ENCODE data around the gene ACAP3. TPM values are rescaled to one million over a fixed set of nuclear protein-coding genes. Genes with fewer than 3 reads are reported as not detected.
A peak's percentile ranks its signal among the peaks of the same experiment; 100 is the strongest.

The ACAP3 gene
- total and polyA plus RNA-seq, 2 experiments from 2014 or later: 8.1 to 31.9 TPM

DNA sequence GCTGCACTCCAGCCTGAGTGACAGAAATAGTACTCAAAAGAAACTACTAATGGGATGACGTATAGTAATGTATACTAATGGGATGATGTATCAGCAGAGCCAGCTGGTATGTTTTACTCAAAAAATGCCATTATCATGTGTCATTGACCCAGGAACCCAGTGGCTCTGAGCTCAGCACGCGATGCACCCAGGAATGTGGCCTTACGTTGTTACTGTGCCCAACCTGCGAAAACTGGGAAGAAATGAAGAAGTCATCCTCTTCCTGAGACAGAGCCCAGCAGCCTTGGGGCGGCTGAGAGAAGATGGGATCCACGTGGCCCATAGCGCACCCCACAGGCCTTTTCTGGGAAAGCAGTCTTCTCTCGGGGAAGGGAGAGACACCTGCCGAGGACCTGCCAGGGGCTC lies 42.9 kb downstream of the ACAP3 start:
- Histone ChIP-seq H3K9me2 (ENCODE audit: insufficient read depth) (no peaks in the 10 kb centered on the region), H3K4me3 (no peak overlapping the region), H3F3A (replicated peaks; ENCODE audit: low read depth) (0 out of 2 replicates have a peak, but pooled peaks cover 12% of the 10 kb centered on the region), H2AFZ (no peak overlapping the region), H3K4me2 (no peak overlapping the region), H3K4me1 (ENCODE audit: insufficient read depth) (no peaks in the 10 kb centered on the region), H3K79me2 (replicated peaks; ENCODE audit: insufficient read depth) (peaks cover 44% of the 10 kb centered on the region), H4K20me1 (replicated peaks; ENCODE audit: insufficient read depth) (peaks cover 28% of the 10 kb centered on the region), H3K36me3 (ENCODE audit: insufficient read depth) (peaks cover 14% of the 10 kb centered on the region; the same call in 1 of the 2 replicates), H3K27me3 (ENCODE audit: insufficient read depth) (no peaks in the 10 kb centered on the region), H3K27ac (ENCODE audit: low read depth) (no peak overlapping the region)
- Mint-ChIP-seq H3K4me1 (no peaks in the 10 kb centered on the region; the same call in 1 of the 3 replicates), H3K27me3 (ENCODE audit: insufficient read depth, low read depth, poor library complexity) (peaks cover 14% of the 10 kb centered on the region), H3K9me3 (no peaks in the 10 kb centered on the region), H3K27ac (no peak overlapping the region; the same call in 1 of the 2 replicates), H3K36me3 (ENCODE audit: low read depth) (peaks cover 57% of the 10 kb centered on the region), H3K4me3 (no peak overlapping the region)
- TF ChIP-seq JUNB (IDR thresholded peaks at IDR 0.05; ENCODE audit: unreplicated experiment): no peak
- TF ChIP-seq, protein P1, sequence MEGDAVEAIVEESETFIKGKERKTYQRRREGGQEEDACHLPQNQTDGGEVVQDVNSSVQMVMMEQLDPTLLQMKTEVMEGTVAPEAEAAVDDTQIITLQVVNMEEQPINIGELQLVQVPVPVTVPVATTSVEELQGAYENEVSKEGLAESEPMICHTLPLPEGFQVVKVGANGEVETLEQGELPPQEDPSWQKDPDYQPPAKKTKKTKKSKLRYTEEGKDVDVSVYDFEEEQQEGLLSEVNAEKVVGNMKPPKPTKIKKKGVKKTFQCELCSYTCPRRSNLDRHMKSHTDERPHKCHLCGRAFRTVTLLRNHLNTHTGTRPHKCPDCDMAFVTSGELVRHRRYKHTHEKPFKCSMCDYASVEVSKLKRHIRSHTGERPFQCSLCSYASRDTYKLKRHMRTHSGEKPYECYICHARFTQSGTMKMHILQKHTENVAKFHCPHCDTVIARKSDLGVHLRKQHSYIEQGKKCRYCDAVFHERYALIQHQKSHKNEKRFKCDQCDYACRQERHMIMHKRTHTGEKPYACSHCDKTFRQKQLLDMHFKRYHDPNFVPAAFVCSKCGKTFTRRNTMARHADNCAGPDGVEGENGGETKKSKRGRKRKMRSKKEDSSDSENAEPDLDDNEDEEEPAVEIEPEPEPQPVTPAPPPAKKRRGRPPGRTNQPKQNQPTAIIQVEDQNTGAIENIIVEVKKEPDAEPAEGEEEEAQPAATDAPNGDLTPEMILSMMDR (conservative IDR thresholded peaks at IDR 0.05; ENCODE audit: low read depth in 2 of 2): peak; percentile 59 to 70
- peak; percentile 90 for ATAC-seq
- peak; percentile 84 for DNase-seq (ENCODE audit: low spot score)

DNA sequence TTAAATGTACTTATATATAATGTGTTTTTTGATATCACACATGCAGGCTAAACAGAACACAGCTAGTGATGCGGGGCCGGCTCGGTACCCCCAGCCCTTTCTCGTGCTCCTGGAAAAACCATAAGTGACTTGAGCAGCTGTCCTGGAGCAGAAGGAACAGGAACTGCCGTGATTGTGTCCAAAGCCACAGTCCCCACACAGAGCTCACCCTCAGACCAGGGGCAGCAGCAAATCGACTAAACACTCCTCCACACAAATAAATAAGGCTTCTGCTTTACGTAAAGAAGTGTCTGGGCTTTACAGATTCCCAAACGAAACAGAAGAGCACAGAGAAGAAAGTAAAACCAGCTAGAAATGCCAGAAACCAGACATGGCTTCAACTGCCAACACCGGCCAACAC lies 43.7 kb downstream of the ACAP3 start:
- no peak overlapping the region for H3K27ac ChIP-seq (ENCODE audit: low read depth)
- Mint-ChIP-seq H3K4me1 (peaks cover 2% of the 10 kb centered on the region; the same call in 2 of the 3 replicates), H3K9me3 (no peaks in the 10 kb centered on the region), H3K4me3 (no peak overlapping the region), H3K36me3 (ENCODE audit: low read depth) (peaks cover 65% of the 10 kb centered on the region), H3K27me3 (ENCODE audit: insufficient read depth, low read depth, poor library complexity) (peaks cover 14% of the 10 kb centered on the region), H3K27ac (no peak overlapping the region)
- no peak overlapping the region for H2AFZ ChIP-seq
- no peak overlapping the region for H3K4me2 ChIP-seq
- DNase-seq (ENCODE audit: low spot score): no peak
- H3K4me1 ChIP-seq (ENCODE audit: insufficient read depth): no peaks in the 10 kb centered on the region
- H3F3A ChIP-seq (replicated peaks; ENCODE audit: low read depth): 0 out of 2 replicates have a peak, but pooled peaks cover 12% of the 10 kb centered on the region
- no peaks in the 10 kb centered on the region for H3K9me2 ChIP-seq (ENCODE audit: insufficient read depth)
- H3K4me3 ChIP-seq: no peak overlapping the region
- H3K27me3 ChIP-seq (ENCODE audit: insufficient read depth): no peaks in the 10 kb centered on the region
- H4K20me1 ChIP-seq (replicated peaks; ENCODE audit: insufficient read depth): peaks cover 24% of the 10 kb centered on the region
- peaks cover 37% of the 10 kb centered on the region for H3K79me2 ChIP-seq (replicated peaks; ENCODE audit: insufficient read depth)
- no peak for ATAC-seq
- H3K36me3 ChIP-seq (ENCODE audit: insufficient read depth): peaks cover 14% of the 10 kb centered on the region; the same call in 1 of the 2 replicates
- TF ChIP-seq ZNF114 (CRISPR knock-in tag; IDR thresholded peaks at IDR 0.05): no peak
- no peak for TF ChIP-seq EZH2 (IDR thresholded peaks at IDR 0.05; ENCODE audit: low read depth, unreplicated experiment)
- TF ChIP-seq EZH2phosphoT487 (IDR thresholded peaks at IDR 0.05; ENCODE audit: unreplicated experiment): no peak
- no peak for TF ChIP-seq NANOG (IDR thresholded peaks at IDR 0.05; ENCODE audit: borderline replicate concordance)
- TF ChIP-seq, protein P2, sequence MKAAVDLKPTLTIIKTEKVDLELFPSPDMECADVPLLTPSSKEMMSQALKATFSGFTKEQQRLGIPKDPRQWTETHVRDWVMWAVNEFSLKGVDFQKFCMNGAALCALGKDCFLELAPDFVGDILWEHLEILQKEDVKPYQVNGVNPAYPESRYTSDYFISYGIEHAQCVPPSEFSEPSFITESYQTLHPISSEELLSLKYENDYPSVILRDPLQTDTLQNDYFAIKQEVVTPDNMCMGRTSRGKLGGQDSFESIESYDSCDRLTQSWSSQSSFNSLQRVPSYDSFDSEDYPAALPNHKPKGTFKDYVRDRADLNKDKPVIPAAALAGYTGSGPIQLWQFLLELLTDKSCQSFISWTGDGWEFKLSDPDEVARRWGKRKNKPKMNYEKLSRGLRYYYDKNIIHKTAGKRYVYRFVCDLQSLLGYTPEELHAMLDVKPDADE (IDR thresholded peaks at IDR 0.05): no peak
- TF ChIP-seq, protein P3, sequence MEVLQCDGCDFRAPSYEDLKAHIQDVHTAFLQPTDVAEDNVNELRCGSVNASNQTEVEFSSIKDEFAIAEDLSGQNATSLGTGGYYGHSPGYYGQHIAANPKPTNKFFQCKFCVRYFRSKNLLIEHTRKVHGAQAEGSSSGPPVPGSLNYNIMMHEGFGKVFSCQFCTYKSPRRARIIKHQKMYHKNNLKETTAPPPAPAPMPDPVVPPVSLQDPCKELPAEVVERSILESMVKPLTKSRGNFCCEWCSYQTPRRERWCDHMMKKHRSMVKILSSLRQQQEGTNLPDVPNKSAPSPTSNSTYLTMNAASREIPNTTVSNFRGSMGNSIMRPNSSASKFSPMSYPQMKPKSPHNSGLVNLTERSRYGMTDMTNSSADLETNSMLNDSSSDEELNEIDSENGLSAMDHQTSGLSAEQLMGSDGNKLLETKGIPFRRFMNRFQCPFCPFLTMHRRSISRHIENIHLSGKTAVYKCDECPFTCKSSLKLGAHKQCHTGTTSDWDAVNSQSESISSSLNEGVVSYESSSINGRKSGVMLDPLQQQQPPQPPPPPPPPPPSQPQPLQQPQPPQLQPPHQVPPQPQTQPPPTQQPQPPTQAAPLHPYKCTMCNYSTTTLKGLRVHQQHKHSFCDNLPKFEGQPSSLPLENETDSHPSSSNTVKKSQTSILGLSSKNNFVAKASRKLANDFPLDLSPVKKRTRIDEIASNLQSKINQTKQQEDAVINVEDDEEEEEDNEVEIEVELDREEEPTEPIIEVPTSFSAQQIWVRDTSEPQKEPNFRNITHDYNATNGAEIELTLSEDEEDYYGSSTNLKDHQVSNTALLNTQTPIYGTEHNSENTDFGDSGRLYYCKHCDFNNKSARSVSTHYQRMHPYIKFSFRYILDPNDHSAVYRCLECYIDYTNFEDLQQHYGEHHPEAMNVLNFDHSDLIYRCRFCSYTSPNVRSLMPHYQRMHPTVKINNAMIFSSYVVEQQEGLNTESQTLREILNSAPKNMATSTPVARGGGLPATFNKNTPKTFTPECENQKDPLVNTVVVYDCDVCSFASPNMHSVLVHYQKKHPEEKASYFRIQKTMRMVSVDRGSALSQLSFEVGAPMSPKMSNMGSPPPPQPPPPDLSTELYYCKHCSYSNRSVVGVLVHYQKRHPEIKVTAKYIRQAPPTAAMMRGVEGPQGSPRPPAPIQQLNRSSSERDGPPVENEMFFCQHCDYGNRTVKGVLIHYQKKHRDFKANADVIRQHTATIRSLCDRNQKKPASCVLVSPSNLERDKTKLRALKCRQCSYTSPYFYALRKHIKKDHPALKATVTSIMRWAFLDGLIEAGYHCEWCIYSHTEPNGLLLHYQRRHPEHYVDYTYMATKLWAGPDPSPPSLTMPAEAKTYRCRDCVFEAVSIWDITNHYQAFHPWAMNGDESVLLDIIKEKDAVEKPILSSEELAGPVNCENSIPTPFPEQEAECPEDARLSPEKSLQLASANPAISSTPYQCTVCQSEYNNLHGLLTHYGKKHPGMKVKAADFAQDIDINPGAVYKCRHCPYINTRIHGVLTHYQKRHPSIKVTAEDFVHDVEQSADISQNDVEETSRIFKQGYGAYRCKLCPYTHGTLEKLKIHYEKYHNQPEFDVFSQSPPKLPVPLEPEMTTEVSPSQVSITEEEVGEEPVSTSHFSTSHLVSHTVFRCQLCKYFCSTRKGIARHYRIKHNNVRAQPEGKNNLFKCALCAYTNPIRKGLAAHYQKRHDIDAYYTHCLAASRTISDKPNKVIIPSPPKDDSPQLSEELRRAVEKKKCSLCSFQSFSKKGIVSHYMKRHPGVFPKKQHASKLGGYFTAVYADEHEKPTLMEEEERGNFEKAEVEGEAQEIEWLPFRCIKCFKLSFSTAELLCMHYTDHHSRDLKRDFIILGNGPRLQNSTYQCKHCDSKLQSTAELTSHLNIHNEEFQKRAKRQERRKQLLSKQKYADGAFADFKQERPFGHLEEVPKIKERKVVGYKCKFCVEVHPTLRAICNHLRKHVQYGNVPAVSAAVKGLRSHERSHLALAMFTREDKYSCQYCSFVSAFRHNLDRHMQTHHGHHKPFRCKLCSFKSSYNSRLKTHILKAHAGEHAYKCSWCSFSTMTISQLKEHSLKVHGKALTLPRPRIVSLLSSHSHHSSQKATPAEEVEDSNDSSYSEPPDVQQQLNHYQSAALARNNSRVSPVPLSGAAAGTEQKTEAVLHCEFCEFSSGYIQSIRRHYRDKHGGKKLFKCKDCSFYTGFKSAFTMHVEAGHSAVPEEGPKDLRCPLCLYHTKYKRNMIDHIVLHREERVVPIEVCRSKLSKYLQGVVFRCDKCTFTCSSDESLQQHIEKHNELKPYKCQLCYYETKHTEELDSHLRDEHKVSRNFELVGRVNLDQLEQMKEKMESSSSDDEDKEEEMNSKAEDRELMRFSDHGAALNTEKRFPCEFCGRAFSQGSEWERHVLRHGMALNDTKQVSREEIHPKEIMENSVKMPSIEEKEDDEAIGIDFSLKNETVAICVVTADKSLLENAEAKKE (CRISPR knock-in tag; IDR thresholded peaks at IDR 0.05): no peak
- no peak for TF ChIP-seq POLR2AphosphoS5 (IDR thresholded peaks at IDR 0.05; ENCODE audit: low read depth)
- no peak for TF ChIP-seq JUNB (IDR thresholded peaks at IDR 0.05; ENCODE audit: unreplicated experiment)
- TF ChIP-seq CREB1 (CRISPR knock-in tag; IDR thresholded peaks at IDR 0.05; ENCODE audit: low read depth): no peak
- no peak for TF ChIP-seq ZNF331 (CRISPR knock-in tag; IDR thresholded peaks at IDR 0.05; ENCODE audit: low read depth)

All from GM23338 (cell line).